ENCODE data around the gene ENAH.

Gene ENAH

GRCh38 chr1:225442123-225442505, 210.8 kb downstream of the ENAH start:
- H3K9ac ChIP-seq (ENCODE audit: low read length), result peak overlapping the region; percentile 41; the same call in 1 of the 2 replicates
- TF ChIP-seq CTCF (IDR thresholded peaks at IDR 0.05; ENCODE audit: low read length) (no peak), EZH2 (IDR thresholded peaks at IDR 0.05; ENCODE audit: borderline replicate concordance, low read length) (no peak)
- H3K79me2 ChIP-seq (ENCODE audit: insufficient read depth, low read length), result no peaks in the 10 kb centered on the region
- H3K4me2 ChIP-seq (ENCODE audit: low read length), result peak overlapping the region; percentile 47
- peak overlapping the region; percentile 83 for H3K27ac ChIP-seq (ENCODE audit: low read depth, low read length, poor library complexity, severe bottlenecking)
- no peaks in the 10 kb centered on the region for H3K36me3 ChIP-seq (ENCODE audit: insufficient read depth, low read length)
- no peaks in the 10 kb centered on the region for H3K9me2 ChIP-seq (ENCODE audit: low read depth, low read length)
- no peaks in the 10 kb centered on the region for H3K9me3 ChIP-seq (ENCODE audit: low read length)
- H3F3A ChIP-seq (ENCODE audit: insufficient read depth, low read length), result no peaks in the 10 kb centered on the region
- H3K4me3 ChIP-seq (ENCODE audit: low read depth, low read length, poor library complexity, severe bottlenecking), result no peak overlapping the region
- no peaks in the 10 kb centered on the region for H3K27me3 ChIP-seq (ENCODE audit: insufficient read depth, low read length)
- peaks cover 49% of the 10 kb centered on the region for H3K4me1 ChIP-seq (ENCODE audit: insufficient read depth, low read length, severe bottlenecking)
- H4K20me1 ChIP-seq (ENCODE audit: insufficient read depth, low read length), result no peaks in the 10 kb centered on the region
- H2AFZ ChIP-seq (ENCODE audit: low read length), result peak overlapping the region; percentile 88

DNA sequence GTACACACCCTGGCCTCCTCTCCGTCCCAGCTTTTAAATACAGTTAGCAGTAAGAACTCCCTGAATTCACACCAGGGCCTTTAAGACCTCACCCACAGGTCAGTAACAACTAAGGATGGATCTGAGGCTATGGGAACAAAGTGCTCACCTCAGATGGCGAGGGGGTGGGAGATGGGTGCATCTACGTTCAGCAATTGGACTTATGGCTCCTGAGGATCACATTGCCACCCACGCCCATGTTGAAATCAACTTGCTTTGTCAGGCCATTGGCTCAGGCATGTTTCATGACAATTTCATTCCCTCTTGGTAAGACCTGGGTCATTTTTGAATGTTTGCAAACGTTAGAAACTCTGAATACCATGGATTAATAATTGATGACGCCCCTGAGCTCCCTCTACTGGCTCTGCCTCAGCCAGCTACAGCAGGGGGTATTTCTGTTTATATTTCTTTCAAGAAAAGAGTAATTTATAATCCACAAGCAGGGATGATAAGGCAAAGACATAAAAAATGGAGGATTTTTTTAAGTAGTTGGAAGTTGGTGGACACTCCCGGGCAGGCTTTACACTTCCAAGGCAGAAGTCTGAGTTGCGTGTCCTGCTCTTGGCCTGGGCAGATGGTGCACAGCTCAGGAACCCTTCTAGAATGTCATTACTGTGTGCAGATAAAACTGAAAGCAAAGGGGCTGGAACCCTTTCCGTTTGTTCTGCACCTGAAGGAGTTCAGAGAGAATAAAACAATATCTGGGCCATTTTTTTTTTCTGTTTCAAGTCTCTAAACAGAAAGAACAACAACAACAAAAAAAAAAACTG, 211.4 kb downstream of the ENAH start:
- peak overlapping the region; percentile 41; the same call in 1 of the 2 replicates for H3K9ac ChIP-seq (ENCODE audit: low read length)
- no peaks in the 10 kb centered on the region for H3K9me3 ChIP-seq (ENCODE audit: low read length)
- H3K27ac ChIP-seq (ENCODE audit: low read depth, low read length, poor library complexity, severe bottlenecking), result peak overlapping the region; percentile 83
- H3K4me1 ChIP-seq (ENCODE audit: insufficient read depth, low read length, severe bottlenecking), result peaks cover 51% of the 10 kb centered on the region
- H2AFZ ChIP-seq (ENCODE audit: low read length), result peak overlapping the region; percentile 88
- H3K4me3 ChIP-seq (ENCODE audit: low read depth, low read length, poor library complexity, severe bottlenecking), result no peak overlapping the region
- no peaks in the 10 kb centered on the region for H3K9me2 ChIP-seq (ENCODE audit: low read depth, low read length)
- H3K79me2 ChIP-seq (ENCODE audit: insufficient read depth, low read length), result no peaks in the 10 kb centered on the region
- no peaks in the 10 kb centered on the region for H3F3A ChIP-seq (ENCODE audit: insufficient read depth, low read length)
- TF ChIP-seq EZH2 (IDR thresholded peaks at IDR 0.05; ENCODE audit: borderline replicate concordance, low read length) (no peak), CTCF (IDR thresholded peaks at IDR 0.05; ENCODE audit: low read length) (peak; percentile 81)
- H3K27me3 ChIP-seq (ENCODE audit: insufficient read depth, low read length), result no peaks in the 10 kb centered on the region
- no peaks in the 10 kb centered on the region for H3K36me3 ChIP-seq (ENCODE audit: insufficient read depth, low read length)
- no peaks in the 10 kb centered on the region for H4K20me1 ChIP-seq (ENCODE audit: insufficient read depth, low read length)
- peak overlapping the region; percentile 47 for H3K4me2 ChIP-seq (ENCODE audit: low read length)

DNA sequence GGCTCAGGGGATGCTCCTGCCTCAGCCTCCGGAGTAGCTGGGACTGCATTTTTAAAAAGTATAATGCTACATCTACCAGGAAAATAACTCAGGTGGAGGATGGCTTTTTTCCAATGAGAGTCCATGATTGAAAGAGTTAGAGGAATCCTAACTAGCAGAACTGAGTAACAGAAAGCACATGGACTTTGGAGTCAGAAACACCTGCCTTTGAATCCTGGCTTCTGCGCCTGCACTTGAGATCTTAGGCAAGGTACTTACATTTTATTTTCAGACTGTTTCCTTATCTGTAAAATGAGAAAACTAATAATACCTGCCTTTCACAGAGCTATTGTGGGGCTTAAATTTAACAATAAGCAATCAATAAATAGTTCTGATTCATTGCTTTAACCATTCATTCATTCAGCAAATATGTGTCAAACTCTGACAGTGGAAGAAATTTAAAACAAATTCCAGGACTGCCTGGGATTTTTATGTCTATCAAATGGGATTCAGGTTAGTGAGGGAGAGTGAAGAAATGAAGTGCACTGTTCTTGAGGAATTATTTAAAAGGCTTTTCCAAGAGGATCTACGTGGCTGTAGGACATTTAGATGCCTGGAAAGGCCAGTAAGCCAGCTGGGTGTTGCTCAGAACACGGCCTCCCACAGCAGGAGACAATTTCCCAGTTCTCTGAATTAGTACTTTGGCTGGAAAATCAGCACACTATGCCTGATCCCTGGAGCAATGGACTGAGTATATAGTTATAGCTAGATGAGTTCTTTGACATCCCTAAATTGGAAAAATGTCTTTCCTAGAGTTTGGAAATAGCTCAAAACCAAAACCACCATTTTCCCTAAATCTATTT, 212.3 kb downstream of the ENAH start:
- no peak for TF ChIP-seq EZH2 (IDR thresholded peaks at IDR 0.05; ENCODE audit: borderline replicate concordance, low read length)
- TF ChIP-seq CTCF (IDR thresholded peaks at IDR 0.05; ENCODE audit: low read length), result no peak
- no peak overlapping the region for H3K4me3 ChIP-seq (ENCODE audit: low read depth, low read length, poor library complexity, severe bottlenecking)
- peaks cover 55% of the 10 kb centered on the region for H3K4me1 ChIP-seq (ENCODE audit: insufficient read depth, low read length, severe bottlenecking)
- no peaks in the 10 kb centered on the region for H3K79me2 ChIP-seq (ENCODE audit: insufficient read depth, low read length)
- H3F3A ChIP-seq (ENCODE audit: insufficient read depth, low read length), result no peaks in the 10 kb centered on the region
- no peaks in the 10 kb centered on the region for H4K20me1 ChIP-seq (ENCODE audit: insufficient read depth, low read length)
- no peaks in the 10 kb centered on the region for H3K9me2 ChIP-seq (ENCODE audit: low read depth, low read length)
- H3K9ac ChIP-seq (ENCODE audit: low read length), result no peak overlapping the region
- no peaks in the 10 kb centered on the region for H3K36me3 ChIP-seq (ENCODE audit: insufficient read depth, low read length)
- H3K4me2 ChIP-seq (ENCODE audit: low read length), result no peak overlapping the region
- H3K9me3 ChIP-seq (ENCODE audit: low read length), result no peaks in the 10 kb centered on the region
- no peaks in the 10 kb centered on the region for H3K27me3 ChIP-seq (ENCODE audit: insufficient read depth, low read length)
- H2AFZ ChIP-seq (ENCODE audit: low read length), result no peak overlapping the region
- H3K27ac ChIP-seq (ENCODE audit: low read depth, low read length, poor library complexity, severe bottlenecking), result no peak overlapping the region
